Panc1 (cell line): Measurements from ENCODE around the gene SEMG2.

ENCODE experiments used
- POLR2AphosphoS5 ChIP-seq: IDR thresholded peaks from 2 replicates; pipeline ENCODE4 v1.6.1; 2012; ENCODE audit warnings: mild to moderate bottlenecking, low read depth, low read length, moderate library complexity
- SIN3A ChIP-seq: IDR thresholded peaks from 2 replicates; pipeline ENCODE4 v1.6.1; 2012; ENCODE audit warnings: low read depth, mild to moderate bottlenecking, low read length, moderate library complexity, borderline replicate concordance; ENCODE audit not compliant: insufficient read depth
- TCF7L2 ChIP-seq: IDR thresholded peaks from 2 replicates; pipeline ENCODE4 v1.6.1; 2011; ENCODE audit warnings: mild to moderate bottlenecking, low read depth, low read length, inconsistent platforms
- TF ChIP-seq, protein P1 (sequence below): fragments of 450-650 bp; IDR thresholded peaks from 2 replicates; pipeline ENCODE4 v1.5.1; 2017; ENCODE audit warnings: mild to moderate bottlenecking
- TF ChIP-seq, protein P2 (sequence below), 2 experiments: IDR thresholded peaks; 2 replicates each; pipeline ENCODE4 v1.6.1; 2011 to 2012; ENCODE audit warnings: low read depth in 2 of 2, control low read depth in 1 of 2, low read length in 1 of 2, mild to moderate bottlenecking in 1 of 2, moderate library complexity in 1 of 2; ENCODE audit not compliant: insufficient read depth in 1 of 2

DNA sequence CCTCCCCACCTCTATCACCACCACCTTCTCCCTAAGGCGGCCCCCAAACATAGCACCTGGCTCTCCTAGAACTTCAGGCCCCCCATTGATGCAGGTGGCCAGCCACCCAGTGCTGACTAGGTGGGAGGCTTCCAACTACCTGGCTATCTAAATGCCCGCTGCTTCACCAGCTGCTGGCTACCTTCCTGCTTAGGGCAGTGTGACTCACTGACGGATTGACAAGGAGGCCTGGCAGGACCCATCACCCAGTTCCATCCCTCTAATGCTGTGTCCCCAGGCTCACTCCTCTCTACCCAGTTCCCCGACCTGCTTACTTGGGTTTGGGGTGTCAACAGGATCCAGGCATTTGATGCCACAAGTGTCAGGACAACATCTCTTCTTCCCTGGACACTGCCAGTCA is 32.1 kb downstream of the SEMG2 start:
- TF ChIP-seq POLR2AphosphoS5 = no peak
- TF ChIP-seq, protein P1, sequence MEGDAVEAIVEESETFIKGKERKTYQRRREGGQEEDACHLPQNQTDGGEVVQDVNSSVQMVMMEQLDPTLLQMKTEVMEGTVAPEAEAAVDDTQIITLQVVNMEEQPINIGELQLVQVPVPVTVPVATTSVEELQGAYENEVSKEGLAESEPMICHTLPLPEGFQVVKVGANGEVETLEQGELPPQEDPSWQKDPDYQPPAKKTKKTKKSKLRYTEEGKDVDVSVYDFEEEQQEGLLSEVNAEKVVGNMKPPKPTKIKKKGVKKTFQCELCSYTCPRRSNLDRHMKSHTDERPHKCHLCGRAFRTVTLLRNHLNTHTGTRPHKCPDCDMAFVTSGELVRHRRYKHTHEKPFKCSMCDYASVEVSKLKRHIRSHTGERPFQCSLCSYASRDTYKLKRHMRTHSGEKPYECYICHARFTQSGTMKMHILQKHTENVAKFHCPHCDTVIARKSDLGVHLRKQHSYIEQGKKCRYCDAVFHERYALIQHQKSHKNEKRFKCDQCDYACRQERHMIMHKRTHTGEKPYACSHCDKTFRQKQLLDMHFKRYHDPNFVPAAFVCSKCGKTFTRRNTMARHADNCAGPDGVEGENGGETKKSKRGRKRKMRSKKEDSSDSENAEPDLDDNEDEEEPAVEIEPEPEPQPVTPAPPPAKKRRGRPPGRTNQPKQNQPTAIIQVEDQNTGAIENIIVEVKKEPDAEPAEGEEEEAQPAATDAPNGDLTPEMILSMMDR = no peak
- TF ChIP-seq, protein P2, sequence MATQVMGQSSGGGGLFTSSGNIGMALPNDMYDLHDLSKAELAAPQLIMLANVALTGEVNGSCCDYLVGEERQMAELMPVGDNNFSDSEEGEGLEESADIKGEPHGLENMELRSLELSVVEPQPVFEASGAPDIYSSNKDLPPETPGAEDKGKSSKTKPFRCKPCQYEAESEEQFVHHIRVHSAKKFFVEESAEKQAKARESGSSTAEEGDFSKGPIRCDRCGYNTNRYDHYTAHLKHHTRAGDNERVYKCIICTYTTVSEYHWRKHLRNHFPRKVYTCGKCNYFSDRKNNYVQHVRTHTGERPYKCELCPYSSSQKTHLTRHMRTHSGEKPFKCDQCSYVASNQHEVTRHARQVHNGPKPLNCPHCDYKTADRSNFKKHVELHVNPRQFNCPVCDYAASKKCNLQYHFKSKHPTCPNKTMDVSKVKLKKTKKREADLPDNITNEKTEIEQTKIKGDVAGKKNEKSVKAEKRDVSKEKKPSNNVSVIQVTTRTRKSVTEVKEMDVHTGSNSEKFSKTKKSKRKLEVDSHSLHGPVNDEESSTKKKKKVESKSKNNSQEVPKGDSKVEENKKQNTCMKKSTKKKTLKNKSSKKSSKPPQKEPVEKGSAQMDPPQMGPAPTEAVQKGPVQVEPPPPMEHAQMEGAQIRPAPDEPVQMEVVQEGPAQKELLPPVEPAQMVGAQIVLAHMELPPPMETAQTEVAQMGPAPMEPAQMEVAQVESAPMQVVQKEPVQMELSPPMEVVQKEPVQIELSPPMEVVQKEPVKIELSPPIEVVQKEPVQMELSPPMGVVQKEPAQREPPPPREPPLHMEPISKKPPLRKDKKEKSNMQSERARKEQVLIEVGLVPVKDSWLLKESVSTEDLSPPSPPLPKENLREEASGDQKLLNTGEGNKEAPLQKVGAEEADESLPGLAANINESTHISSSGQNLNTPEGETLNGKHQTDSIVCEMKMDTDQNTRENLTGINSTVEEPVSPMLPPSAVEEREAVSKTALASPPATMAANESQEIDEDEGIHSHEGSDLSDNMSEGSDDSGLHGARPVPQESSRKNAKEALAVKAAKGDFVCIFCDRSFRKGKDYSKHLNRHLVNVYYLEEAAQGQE (IDR thresholded peaks at IDR 0.05; ENCODE audit: insufficient read depth in 1 of 2, low read depth in 2 of 2, low read length in 1 of 2) = no peak
- TF ChIP-seq SIN3A = no peak
- no peak for TF ChIP-seq TCF7L2
